Measurements from ENCODE around the gene SH3RF1. TPM values are rescaled to one million over a fixed set of nuclear protein-coding genes. Genes with fewer than 3 reads are reported as not detected.

The SH3RF1 gene
- total RNA-seq, 1 donor from 2014 or later, result 33.8 TPM

DNA sequence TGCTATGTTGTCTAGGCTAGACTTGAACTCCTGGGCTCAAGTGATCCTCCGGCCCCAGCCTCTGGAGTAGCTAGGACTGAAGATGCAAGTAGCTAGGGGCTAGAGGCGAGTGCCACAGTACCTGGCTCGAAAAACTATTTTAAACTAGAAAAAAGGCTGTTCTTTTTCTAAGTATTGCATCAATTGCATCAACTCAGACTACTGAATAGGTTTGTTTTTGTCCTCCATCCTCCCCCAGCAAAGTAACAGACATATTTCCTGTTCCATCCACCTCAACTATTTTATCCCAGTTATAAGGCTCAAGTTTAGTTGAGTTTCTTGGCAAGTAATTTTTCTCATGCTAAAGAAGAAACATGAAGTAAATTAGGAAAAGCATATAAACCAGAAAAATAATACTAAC, 4.1 kb downstream of the SH3RF1 start:
- Histone ChIP-seq H3K4me3 (peak overlapping the region; percentile 12), H3K27ac (peak overlapping the region; percentile 49), H3K9me3 (no peaks in the 10 kb centered on the region), H3K36me3 (no peaks in the 10 kb centered on the region), H3K27me3 (no peaks in the 10 kb centered on the region), H3K4me1 (peaks cover 29% of the 10 kb centered on the region)
- ATAC-seq (no peak), DNase-seq (no peak)
- intact Hi-C loops (cut with DNase I), result no loop called here
- TF ChIP-seq, protein P1, sequence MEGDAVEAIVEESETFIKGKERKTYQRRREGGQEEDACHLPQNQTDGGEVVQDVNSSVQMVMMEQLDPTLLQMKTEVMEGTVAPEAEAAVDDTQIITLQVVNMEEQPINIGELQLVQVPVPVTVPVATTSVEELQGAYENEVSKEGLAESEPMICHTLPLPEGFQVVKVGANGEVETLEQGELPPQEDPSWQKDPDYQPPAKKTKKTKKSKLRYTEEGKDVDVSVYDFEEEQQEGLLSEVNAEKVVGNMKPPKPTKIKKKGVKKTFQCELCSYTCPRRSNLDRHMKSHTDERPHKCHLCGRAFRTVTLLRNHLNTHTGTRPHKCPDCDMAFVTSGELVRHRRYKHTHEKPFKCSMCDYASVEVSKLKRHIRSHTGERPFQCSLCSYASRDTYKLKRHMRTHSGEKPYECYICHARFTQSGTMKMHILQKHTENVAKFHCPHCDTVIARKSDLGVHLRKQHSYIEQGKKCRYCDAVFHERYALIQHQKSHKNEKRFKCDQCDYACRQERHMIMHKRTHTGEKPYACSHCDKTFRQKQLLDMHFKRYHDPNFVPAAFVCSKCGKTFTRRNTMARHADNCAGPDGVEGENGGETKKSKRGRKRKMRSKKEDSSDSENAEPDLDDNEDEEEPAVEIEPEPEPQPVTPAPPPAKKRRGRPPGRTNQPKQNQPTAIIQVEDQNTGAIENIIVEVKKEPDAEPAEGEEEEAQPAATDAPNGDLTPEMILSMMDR (IDR thresholded peaks at IDR 0.05), result no peak

DNA sequence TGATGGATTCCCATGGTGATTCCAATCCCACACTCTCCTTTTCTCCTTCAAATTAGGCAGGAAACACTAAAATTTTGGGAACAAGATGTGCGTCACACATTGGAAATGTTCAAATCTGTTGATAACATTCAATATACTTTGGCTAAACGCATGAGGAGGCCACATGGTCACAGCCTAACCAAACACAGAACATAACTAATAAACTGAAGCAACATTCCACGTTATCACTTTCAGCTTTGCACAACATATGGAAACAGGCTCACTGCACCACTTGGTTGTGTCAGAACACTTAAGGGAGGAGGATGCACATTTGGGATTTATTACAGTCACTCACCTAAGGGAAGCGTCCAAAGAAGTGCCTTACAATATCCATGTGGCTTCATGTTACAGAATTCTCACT, 4.7 kb downstream of the SH3RF1 start:
- no peak overlapping the region for H3K4me3 ChIP-seq
- H3K36me3 ChIP-seq, result no peaks in the 10 kb centered on the region
- no peaks in the 10 kb centered on the region for H3K27me3 ChIP-seq
- H3K27ac ChIP-seq, result no peak overlapping the region
- intact Hi-C loops (cut with DNase I), result no loop called here
- no peaks in the 10 kb centered on the region for H3K9me3 ChIP-seq
- peaks cover 30% of the 10 kb centered on the region for H3K4me1 ChIP-seq
- DNase-seq (no peak), ATAC-seq (no peak)
- TF ChIP-seq, protein P1 (IDR thresholded peaks at IDR 0.05), result no peak

DNA sequence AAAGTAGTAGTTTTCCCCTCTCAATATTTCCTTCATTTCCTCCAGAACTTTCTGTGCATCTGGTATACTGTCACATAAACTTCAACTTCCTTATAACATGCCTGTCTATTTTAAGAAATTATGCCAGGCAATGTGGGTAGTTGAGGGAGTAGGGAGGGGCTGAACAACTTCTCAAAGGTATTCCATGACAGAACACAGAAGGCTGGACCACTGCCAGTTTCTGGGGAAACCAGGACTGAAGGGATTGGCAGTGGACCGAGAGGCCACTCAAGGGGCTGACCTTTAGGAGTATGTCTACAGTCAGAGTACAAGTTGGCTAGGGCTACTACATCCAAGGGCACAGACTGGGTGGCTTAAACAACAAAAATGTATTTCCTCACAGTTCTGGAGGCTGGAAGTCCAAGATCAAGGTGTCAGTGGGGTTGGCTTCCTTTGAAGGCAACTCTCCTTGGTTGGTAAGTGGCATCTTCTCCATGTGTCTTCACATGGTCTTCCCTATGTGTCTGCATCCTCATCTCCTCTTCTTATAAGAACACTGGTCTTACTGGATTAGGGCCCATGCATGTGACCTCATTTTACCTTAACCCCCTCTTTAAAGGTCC, 6.9 kb downstream of the SH3RF1 start:
- Histone ChIP-seq H3K27ac (no peak overlapping the region), H3K4me1 (peaks cover 52% of the 10 kb centered on the region), H3K4me3 (no peak overlapping the region), H3K27me3 (no peaks in the 10 kb centered on the region), H3K9me3 (no peaks in the 10 kb centered on the region), H3K36me3 (no peaks in the 10 kb centered on the region)
- TF ChIP-seq, protein P1 (IDR thresholded peaks at IDR 0.05), result no peak
- intact Hi-C loops (cut with DNase I), result no loop called here
- no peak for DNase-seq
- peak; percentile 70 for ATAC-seq

DNA sequence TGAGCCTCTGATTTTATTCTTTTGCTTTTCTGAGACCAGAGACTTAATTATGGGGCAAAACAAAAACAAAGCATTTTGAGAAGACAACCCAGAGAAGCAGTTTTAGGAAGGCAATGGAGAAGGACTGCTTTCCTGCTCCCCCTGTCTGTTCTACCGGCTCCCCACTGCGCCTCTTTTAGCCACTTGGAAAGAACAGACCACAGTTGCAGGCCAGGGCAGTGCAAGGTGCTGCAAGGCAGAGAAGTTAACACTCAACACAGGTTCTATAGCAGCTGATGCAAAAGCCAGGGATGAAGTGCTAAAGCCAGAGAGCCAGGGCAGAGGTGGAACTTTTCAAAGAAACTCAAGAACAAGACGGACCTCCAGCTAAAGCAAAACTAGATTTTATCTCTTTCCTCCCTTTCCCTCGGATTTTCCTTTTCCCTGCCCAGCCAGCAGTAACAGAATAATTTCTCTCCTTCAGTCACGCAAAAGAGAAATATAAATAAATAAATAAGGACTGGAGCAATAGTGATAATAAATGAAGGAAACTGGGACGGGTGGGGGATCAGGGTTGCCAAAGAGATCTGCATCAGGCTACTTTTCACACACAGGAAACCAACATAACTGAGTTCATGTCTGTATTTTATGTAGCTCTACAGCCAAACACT, 10.4 kb downstream of the SH3RF1 start:
- Histone ChIP-seq H3K36me3 (no peaks in the 10 kb centered on the region), H3K27me3 (no peaks in the 10 kb centered on the region), H3K27ac (no peak overlapping the region), H3K4me3 (no peak overlapping the region), H3K9me3 (no peaks in the 10 kb centered on the region), H3K4me1 (peaks cover 62% of the 10 kb centered on the region)
- TF ChIP-seq, protein P1 (IDR thresholded peaks at IDR 0.05), result no peak
- DNase-seq, result no peak
- intact Hi-C loops (cut with DNase I), result no loop called here
- no peak for ATAC-seq

GRCh38 chr4:169259271-169259670, 11.5 kb downstream of the SH3RF1 start:
- Histone ChIP-seq H3K9me3 (no peaks in the 10 kb centered on the region), H3K27me3 (no peaks in the 10 kb centered on the region), H3K27ac (no peak overlapping the region), H3K36me3 (no peaks in the 10 kb centered on the region), H3K4me1 (peaks cover 67% of the 10 kb centered on the region), H3K4me3 (no peak overlapping the region)
- TF ChIP-seq, protein P1 (IDR thresholded peaks at IDR 0.05), result no peak
- no peak for DNase-seq
- no peak for ATAC-seq
- intact Hi-C loops (cut with DNase I), result no loop called here

Measured in upper lobe of right lung (tissue), 1 donor.